A673 (cell line): ENCODE measurements around the gene F13B.

ENCODE experiments used
- CTCF ChIP-seq: fragments of 300-800, 200-600 bp; sonication (generic); conservative IDR thresholded peaks from 2 replicates; pipeline ENCODE4 v1.5.1; 2017; ENCODE audit warnings: low read depth, mild to moderate bottlenecking, antibody characterized with exemption, low read length, moderate library complexity, mixed read lengths
- EZH2 ChIP-seq: fragments of 200-600 bp; sonication (generic); IDR thresholded peaks from 2 replicates; pipeline ENCODE4 v1.6.1; 2017; ENCODE audit warnings: borderline replicate concordance, low read depth, mild to moderate bottlenecking, mixed read lengths, antibody characterized with exemption, low read length; ENCODE audit not compliant: poor library complexity, severe bottlenecking

- TF ChIP-seq CTCF (no peak), EZH2 (no peak)
Measured at GRCh38 chr1:197063212-197063611, 3.8 kb downstream of the F13B start.
